CD4-positive, alpha-beta T cell treated with Interleukin-10 for 1 hour (primary cell): ENCODE data around the gene MPST.

Experiments used
- DNase-seq: peaks from one replicate; pipeline ENCODE4 v3.0.0-alpha.2; 2020

Gene MPST

GRCh38 chr22:37023743-37024338 is 4.3 kb downstream of the MPST start:
- DNase-seq: no peak

GRCh38 chr22:37024339-37025157 is 5.0 kb downstream of the MPST start:
- DNase-seq: no peak

GRCh38 chr22:37025500-37026070 is 6.0 kb downstream of the MPST start:
- no peak for DNase-seq

GRCh38 chr22:37026325-37026724 is 6.8 kb downstream of the MPST start:
- DNase-seq: no peak

GRCh38 chr22:37027556-37027955 is 8.0 kb downstream of the MPST start:
- no peak for DNase-seq

DNA sequence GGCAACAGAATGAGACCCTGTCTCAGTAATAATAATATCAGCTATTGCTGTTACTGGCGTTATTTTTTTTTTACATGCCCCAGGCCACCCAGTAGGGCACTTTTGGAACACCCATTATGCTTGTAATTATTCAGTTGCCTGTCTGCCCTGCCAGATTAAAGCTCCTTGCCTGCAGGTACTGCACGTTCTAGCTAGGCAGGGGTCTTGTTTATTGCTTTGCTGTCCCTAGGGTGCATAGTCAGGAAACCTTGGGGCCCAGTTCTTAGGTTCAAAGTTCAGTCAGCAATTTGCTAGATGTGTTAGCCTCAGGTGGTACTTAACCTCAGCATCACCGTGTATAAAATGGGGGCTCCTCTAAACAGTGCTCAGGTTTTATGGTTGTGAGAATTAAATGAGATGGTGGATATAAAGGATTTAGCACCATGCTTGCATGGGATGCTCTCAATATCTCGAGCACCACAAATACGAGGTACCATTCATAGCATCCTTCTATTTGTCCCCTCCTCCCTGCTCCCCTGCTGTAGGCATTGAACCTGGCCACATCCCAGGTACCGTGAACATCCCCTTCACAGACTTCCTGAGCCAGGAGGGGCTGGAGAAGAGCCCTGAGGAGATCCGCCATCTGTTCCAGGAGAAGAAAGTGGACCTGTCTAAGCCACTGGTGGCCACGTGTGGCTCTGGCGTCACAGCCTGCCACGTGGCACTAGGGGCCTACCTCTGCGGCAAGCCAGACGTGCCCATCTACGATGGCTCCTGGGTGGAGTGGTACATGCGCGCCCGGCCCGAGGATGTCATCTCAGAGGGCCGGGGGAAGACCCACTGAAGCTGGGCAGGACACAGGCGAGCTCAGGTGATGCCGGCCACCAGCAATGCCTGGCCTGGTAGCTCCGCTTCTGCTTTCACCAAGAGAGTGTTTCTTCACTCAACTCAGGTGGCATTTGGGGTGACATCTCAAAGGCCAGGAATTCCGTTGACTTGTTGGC is 9.4 kb downstream of the MPST start:
- DNase-seq: no peak

- no peak for DNase-seq
These were observed 11.2 kb downstream of the MPST start for GRCh38 chr22:37030560-37031281.

- no peak for DNase-seq
These were observed 12.6 kb downstream of the MPST start for GRCh38 chr22:37032134-37032534.

- no peak for DNase-seq
These were observed 13.3 kb downstream of the MPST start for GRCh38 chr22:37032535-37033460.

DNA sequence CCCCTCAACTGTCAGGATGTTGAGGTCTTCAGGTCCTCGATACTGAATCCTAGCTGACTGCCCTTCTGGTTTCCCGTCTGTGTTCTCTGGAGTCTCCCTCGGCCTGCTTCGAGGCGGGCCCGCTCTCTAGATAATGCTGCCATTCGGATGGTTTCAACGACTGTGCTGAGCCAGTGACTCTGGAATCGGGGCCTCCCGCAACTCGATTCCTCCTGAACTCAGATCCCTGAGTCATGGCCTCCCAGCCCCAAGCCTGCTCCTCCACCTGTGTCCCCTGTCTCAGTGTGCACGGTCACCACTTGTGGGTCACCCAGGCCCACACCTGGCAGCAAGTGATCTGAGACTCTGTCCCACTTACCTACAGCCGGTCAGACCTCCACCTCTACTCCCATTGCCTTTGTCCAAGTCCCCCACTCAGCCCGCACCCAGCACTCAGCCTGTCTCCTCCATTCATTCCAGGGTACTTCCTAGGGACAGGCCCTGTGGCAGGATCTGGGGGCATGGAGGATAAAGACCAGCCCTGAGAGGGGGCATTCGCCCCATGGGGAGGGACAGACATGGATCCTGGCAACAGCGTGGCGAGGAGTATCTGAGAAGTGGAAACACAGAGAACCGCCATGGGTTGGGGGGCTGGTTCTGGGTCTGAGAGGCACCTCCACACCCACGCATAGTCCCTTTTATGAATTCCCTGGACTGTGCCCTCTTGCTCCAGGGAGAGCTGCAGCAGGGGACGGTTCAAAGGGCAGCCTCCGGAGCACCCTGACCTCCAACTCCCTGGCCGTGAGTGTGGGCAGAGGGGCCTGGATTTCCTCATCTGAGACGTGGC is 14.3 kb downstream of the MPST start:
- no peak for DNase-seq

DNA sequence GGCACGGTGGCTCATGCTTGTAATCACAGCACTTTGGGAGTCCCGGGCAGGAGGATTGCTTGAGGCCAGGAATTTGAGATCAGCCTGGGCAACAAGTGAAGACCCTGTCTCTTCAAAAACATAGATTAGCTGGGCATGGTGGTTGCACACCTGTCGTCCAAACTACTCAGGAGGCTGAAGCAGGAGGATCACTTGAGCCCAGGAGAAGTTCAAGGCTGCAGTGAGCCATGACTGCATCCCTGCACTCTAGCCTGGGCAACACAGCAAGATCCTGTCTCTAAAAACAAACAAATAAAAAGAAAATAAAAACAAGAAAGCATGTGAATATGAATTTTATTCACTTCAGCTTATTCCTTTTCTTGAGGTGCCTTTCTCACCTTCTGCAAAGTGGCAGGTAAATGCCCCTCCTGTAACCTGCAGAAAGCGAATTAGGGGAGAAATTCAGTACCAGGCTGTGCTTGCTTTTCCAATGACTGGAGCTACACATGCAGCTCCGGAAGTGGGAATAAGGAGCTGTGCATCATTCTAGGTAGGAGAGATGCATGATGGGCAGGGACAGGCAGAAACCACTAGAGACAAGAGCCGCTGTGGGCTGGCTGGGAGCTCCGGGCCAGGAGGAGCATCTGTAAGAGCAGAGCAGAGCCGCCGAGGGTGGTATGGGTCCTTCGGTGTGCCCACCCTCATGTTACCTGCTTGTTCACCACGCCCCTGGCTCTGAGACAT is 17.3 kb downstream of the MPST start:
- no peak for DNase-seq

GRCh38 chr22:37037669-37038068 is 18.1 kb downstream of the MPST start:
- no peak for DNase-seq

- DNase-seq: no peak
These were observed 19.9 kb downstream of the MPST start for GRCh38 chr22:37039466-37039865.

GRCh38 chr22:37043209-37043827 is 23.8 kb downstream of the MPST start:
- DNase-seq: no peak

DNA sequence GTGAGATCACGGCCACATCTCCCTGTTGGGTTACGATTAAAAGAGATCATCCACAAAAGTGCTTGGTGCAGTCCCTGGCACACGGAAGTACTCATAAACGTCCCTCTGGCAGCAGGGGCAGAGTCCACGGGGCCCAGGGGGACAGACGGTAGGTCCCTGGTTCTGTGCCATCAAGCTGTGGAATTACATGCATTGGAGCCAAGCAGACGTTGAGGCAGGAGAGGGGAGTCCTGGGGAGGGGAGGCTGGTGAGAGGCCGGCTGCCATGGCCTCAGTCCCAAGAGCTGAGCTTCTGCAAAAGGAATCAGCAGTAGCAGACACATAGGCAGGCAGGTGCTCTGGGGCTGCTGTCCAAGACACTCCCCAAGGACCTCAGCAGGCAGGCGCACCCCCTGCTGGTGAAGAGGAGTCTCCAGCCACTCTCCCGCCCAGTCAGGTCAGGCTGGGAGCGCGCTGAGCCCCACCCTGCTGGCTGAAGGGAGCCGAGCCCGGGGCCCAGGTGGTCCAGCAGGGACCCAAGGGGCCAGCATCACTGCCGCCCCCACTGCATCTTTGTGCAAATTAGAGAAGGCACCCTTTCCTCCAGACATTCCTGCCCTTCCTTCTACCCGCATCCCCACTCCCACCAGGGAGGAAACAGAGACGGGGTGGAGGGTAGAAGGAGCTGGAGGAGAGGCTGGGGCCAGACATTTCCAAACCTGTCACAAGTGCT is 24.4 kb downstream of the MPST start:
- DNase-seq: peak; percentile 47

GRCh38 chr22:37044634-37045625 is 25.4 kb downstream of the MPST start:
- DNase-seq: no peak

DNA sequence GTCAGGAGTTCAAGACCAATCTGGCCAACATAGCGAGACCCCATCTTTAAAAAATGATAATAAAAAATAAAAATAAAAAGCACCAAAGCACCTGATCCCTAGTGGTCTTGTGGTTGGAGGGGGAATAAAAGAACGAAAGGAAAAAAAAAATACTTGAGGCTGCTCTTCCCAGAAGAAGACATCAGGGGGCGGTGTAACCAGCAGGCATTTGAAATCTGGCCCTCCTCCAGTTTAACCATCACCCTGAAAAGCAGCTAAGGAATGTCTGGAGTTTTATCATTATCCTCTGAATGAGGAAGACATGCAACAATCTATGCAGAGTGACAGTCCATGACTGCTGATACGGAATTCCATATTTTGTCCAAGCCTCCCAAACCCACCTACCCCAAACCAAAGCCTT is 26.4 kb downstream of the MPST start:
- DNase-seq: peak; percentile 22
